ENCODE data around the gene MAEA.

Gene MAEA

DNA sequence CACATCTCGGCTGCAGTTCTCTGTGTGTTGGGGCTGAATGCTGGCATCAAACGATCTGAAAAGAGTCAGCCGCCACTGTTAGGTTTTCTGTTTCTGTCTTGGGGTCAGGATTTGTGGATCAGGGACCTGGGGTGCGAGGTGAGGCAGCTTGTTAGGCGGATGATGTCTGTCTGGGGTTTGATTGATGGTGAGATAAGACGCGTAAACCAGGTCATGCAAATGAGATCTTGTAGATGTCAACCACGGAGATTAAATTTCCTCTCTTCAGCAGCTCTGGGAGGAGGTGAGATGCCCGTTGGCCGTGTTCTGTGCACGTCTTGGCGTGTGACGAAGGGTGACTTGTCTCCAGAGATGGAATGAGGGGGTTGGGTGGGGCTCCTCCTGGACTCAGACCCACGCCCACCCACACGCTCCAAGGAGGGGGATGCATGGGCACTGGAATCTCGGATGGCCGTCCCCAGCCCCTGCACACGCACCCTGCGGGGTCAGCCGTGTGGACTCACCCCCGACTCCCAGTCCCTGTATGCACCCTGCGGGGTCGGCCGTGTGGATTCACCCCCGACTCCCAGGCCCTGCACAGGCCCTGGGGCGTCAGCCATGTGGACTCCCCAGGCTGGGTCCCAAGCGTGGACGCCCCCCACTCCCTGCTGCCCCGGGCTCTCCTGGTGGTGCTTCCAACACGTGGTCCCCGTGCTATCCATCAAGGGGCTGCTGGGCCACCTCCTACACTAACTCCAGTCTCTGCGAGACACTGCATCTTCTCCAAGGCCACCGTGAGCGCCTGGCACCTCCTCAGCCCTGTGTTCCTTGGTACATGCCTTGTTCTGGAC, 41.3 kb downstream of the MAEA start:
- TF ChIP-seq, protein P1, sequence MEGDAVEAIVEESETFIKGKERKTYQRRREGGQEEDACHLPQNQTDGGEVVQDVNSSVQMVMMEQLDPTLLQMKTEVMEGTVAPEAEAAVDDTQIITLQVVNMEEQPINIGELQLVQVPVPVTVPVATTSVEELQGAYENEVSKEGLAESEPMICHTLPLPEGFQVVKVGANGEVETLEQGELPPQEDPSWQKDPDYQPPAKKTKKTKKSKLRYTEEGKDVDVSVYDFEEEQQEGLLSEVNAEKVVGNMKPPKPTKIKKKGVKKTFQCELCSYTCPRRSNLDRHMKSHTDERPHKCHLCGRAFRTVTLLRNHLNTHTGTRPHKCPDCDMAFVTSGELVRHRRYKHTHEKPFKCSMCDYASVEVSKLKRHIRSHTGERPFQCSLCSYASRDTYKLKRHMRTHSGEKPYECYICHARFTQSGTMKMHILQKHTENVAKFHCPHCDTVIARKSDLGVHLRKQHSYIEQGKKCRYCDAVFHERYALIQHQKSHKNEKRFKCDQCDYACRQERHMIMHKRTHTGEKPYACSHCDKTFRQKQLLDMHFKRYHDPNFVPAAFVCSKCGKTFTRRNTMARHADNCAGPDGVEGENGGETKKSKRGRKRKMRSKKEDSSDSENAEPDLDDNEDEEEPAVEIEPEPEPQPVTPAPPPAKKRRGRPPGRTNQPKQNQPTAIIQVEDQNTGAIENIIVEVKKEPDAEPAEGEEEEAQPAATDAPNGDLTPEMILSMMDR (IDR thresholded peaks at IDR 0.05), result no peak

DNA sequence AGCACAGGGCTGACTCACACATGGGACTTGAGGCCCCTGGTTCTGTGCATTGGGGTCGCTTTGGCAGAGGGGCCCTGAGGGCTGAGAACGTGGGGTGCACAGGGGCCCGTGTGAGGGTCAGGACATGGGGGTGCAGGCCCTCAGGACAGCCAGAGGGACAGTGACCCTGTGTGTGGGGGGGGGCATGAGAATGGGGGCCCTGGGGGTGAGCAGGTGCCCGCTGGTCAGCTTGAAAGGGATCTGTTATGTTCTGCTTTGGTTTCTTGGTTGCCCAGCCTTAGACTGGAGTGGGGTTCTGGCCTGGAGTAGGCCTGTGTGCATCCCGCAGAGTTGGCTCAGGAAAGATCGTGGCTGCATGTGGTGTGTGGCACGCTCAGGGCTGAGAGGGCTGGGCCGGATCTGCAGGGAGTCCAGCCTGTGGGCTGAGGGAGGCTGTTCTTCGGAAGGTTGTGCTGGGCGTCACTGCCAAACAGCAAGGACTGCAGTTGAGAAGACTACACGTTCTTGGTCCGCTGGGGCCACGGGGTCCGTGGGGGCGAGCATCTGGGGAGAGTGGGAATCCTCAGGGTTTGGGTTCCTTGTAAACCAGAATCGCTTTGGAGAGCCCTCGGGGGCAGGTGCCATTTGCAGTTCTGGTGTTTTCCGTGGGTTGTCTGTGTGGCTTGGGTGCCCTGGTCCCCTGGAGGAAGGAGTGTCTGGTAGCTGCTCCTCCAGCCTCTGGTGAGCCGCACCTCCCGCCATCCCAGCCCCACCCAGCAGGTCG, 42.1 kb downstream of the MAEA start:
- TF ChIP-seq, protein P1 (IDR thresholded peaks at IDR 0.05), result no peak

DNA sequence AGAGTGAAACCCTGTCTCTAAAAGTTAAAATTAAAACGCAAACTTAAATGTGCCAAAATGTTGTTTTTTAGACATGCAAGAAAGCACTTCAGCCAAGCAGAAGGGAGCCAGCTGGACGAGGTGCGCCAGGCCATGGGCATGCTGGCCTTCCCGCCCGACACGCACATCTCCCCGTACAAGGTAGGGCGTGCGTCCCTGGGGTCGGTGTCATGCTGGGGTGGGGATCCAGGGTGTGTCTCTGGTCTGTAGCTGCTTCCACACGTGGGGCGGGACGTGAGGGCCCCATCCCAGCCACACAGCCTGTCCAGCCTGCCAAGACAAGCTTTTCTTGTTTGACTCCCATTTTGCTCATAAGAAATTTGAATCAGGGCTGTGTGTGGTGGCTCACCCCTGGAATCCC, 43.0 kb downstream of the MAEA start:
- TF ChIP-seq, protein P1 (IDR thresholded peaks at IDR 0.05), result no peak

DNA sequence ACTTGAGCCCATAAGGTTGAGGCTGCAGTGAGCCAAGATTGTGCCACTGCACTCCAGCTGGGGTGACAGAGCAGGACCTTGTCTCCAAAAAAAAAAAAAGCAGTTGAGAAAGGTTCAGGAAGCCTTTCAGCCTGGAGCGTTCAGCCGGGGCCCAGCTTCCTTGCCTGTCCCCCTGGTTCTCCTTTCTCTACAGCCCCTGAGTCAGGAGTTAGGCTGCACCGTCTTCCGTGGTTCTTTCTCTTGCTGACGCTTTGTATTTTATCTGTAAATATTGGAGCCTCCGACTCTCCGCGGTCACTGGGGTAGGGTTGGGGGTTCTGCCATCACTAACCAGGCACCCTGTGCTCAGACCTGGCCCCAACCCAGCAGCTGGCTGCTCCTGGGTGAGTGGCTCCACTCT, 43.6 kb downstream of the MAEA start:
- TF ChIP-seq, protein P1 (IDR thresholded peaks at IDR 0.05), result no peak

DNA sequence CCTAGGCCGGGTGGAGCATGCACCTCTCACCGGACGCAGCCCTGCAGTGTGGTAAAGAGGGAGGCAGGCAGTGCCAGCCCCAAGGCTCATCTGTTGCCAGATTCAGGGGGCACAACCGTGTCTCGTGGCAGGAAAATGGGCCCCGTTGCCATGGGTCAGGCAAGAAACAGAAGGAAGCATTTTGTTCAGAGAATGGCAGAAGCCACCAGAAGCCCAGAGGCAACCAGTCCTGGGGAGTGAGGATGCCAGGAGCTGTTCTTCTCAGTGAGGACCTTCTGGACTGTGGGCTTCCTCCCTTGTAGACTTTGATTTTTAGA, 44.8 kb downstream of the MAEA start:
- TF ChIP-seq, protein P1 (IDR thresholded peaks at IDR 0.05), result no peak

DNA sequence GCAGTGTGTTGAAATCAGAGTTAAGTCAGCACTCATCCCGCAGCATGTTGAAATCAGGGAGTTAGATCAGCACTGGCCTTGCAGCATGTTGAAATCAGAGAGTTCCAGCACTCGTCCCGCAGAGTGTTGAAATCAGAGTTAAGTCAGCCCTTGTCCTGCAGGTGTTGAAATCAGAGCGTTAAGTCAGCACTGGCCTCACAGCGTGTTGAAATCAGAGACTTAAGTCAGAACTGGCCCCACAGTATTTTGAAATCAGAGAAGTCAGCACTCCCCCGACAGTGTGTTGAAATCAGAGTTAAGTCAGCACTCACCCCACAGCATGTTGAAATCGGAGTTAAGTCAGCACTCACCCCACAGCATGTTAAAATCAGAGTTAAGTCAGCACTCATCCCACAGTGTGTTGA, 46.4 kb downstream of the MAEA start:
- TF ChIP-seq, protein P1 (IDR thresholded peaks at IDR 0.05), result no peak

DNA sequence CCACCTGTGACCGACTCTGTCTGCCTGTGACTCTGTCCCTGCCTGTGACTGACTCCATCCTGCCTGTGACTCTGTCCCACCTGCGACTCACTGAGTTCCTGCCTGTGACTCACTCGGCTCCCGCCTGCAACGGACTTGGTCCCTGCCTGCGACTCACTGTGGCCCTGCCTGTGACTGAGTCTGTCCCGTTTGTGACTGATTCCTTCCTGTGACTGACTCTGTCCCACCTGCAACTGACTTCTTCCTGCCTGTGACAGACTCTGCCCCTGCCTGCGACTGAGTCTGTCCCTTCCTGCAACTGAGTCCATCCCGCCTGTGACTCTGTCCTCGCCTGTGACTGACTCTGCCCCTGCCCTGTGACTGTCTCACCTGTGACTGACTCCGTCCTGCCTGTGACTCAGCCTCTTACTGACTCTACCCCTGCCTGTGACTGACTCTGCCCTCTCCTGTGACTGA, 47.7 kb downstream of the MAEA start:
- TF ChIP-seq, protein P1 (IDR thresholded peaks at IDR 0.05), result no peak
